ENCODE data around the gene GDF11. TPM values are rescaled to one million over a fixed set of nuclear protein-coding genes. Genes with fewer than 3 reads are reported as not detected.

Gene GDF11
- total RNA-seq, 1 donor from 2014 or later: 1.1 TPM

DNA sequence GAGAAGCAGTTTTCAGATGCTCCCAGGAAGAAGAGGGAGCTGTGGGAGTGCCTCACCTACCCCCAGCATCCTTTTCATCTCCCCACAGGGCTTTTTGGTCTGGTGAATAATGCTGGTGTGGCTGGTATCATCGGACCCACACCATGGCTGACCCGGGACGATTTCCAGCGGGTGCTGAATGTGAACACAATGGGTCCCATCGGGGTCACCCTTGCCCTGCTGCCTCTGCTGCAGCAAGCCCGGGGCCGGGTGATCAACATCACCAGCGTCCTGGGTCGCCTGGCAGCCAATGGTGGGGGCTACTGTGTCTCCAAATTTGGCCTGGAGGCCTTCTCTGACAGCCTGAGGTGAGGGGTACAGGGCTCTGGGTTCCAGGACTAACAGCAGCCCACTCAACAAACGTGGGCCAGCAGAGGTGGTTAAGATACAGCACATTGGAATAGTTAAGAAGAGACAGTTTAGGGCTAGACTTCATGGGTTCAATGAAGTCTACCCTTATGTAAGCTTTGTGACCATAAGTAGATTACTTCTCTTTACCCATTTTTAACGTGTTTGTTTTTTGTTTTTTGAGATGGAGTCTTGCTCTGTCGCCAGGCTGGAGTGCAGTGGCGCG is 21.2 kb upstream of the GDF11 start:
- ATAC-seq: no peak
- no peak for DNase-seq (ENCODE audit: low spot score)

DNA sequence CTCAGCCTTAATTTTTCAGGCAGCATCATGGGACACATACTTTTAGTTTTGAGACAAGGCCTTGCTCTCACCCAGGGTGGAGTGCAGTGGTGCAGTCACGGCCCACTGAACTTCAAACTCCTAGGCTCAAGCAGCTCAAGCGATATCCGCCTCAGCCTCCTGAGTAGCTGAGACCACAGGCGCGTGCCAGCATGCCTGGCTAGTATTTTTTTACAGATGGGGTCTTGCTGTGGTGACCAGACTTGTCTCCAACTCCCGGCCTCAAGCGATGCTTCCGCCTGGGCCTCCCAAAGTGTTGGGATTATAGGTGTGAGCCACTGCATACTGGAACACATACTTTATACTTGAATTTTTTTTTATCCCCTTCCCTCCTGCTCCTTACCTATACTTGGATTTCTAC is 20.0 kb upstream of the GDF11 start:
- no peak for ATAC-seq
- DNase-seq (ENCODE audit: low spot score): no peak

DNA sequence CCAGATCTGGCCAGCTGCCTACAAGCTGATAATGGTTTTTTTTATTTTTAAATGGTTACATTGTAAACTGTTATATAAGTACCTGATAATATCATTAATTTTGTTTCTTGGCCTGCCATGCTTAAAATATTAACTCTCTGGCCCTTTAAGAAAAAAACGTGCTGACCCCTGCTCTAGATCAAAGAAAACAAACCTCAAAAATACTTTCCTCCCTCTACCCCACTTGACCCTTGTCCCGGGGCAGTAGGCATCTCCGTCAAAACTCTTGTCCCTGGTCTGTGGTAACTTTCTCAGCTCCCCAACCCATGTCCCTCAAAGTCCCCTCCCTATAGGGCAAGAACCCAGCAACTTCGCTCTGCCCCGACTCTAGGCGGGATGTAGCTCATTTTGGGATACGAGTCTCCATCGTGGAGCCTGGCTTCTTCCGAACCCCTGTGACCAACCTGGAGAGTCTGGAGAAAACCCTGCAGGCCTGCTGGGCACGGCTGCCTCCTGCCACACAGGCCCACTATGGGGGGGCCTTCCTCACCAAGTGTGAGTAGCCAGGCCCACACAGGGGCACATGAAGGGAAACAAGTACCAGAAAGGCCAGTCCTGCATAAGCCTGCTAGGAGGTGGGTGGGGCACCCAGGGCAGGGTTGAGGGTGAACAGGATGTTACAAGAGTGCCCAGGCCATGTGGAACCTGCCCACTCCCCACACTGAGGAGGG is 19.3 kb upstream of the GDF11 start:
- no peak for DNase-seq (ENCODE audit: low spot score)
- no peak for ATAC-seq

DNA sequence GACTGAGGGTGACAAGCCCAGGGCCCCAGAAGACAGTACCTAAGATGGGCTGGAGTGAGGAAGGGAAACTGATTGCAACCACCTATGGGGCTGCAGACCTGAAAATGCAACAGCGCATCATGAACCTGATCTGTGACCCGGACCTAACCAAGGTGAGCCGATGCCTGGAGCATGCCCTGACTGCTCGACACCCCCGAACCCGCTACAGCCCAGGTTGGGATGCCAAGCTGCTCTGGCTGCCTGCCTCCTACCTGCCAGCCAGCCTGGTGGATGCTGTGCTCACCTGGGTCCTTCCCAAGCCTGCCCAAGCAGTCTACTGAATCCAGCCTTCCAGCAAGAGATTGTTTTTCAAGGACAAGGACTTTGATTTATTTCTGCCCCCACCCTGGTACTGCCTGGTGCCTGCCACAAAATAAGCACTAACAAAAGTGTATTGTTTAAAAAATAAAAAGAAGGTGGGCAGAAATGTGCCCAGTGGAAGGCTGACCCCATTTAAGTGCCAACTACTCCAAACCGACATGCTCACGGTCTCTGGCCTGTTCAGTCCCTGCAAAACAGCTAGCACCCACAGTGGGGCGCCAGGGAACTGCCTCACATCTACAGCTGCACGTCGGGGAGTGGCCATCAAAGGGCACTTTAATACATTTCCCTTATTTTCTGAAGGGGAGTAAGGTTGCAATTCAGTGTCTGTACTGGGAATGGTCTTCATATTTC is 18.5 kb upstream of the GDF11 start:
- DNase-seq (ENCODE audit: low spot score) (no peak), ATAC-seq (peak; percentile 10)

DNA sequence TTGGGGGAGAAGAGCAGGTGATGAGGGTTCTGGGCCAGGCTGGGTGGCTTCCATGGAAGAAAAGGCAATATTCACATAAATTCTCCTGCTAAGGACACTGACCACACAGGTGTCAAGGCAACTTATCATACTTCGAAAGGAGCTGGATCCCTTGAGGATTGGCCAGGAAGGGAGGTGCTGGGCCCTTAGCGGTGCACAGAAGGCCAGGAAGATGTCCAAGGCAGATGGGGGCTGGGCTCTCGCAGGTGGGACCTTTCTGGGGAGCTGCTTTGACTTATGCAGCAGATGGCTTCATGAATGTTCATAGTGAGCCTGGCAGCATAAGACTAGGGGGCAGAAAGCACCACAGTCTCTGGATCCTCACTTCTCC is 18.0 kb upstream of the GDF11 start:
- no peak for DNase-seq (ENCODE audit: low spot score)
- ATAC-seq: no peak

DNA sequence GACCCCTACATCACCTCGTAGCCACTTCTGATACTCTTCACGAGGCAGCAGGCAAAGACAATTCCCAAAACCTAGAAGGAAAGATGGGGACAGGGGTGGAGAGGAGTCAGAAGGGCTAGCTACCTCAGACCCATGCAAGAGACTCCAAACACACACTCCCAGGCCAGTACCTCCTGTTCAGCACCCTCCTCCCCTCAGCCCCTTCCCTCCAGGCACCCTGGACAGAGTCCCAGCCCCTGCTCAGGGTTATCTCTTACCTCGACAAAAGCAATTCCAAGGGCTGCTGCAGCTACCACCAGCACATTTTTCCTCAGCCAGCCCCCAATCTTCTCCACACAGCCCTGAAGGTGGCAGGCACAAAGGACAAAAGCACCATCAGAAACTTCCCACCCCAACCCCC is 17.4 kb upstream of the GDF11 start:
- DNase-seq (ENCODE audit: low spot score) (no peak), ATAC-seq (no peak)

DNA sequence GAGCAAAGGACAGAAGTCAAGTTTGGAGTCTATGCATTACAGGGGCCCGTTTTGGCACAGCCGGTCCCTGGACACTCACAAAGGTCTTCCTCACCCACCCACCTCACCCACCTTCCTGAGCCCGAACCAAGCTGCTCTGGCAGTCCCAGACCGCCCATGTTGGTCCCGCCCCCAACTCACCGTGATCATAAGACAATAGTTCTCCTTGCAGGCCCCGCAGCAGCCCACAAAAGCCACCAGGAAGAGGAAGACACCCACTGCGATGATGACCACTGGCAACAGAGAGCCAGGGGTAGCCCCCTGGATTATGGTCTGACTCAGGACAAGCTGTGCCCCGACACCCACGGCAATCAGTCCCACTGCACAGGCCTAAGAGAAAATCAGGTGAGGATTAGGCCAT is 16.0 kb upstream of the GDF11 start:
- DNase-seq (ENCODE audit: low spot score): no peak

DNA sequence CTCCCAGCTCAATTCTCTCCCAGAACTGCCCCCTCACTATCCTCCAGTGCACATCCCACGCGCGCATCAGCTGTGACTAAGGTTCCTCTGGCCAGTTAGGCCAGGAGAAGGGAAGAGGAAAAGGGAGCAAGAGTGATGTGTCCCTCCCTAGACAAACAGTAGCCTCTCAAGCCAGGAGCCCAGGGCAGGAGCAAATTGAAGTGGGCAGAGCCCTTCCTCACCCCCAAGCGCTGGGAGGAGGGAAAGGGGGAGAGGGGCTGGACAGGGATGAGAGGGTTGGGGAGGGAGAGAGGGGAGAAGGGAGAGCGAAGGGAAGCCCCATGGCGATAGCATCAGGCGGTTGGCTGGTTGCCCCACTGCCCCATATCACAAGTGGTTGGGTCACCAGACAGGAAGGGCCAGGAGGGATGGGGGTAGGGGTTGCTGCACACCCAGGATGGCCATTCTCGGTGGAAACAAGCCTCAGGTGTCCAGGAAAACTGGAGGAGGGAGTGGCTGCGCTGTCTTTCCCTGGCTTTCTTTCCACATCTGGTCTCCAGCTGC is 15.2 kb upstream of the GDF11 start:
- DNase-seq (ENCODE audit: low spot score) (peak; percentile 62), ATAC-seq (no peak)

More for the DNA sequence above, 16.0 kb upstream of the GDF11 start:
- ATAC-seq: no peak

DNA sequence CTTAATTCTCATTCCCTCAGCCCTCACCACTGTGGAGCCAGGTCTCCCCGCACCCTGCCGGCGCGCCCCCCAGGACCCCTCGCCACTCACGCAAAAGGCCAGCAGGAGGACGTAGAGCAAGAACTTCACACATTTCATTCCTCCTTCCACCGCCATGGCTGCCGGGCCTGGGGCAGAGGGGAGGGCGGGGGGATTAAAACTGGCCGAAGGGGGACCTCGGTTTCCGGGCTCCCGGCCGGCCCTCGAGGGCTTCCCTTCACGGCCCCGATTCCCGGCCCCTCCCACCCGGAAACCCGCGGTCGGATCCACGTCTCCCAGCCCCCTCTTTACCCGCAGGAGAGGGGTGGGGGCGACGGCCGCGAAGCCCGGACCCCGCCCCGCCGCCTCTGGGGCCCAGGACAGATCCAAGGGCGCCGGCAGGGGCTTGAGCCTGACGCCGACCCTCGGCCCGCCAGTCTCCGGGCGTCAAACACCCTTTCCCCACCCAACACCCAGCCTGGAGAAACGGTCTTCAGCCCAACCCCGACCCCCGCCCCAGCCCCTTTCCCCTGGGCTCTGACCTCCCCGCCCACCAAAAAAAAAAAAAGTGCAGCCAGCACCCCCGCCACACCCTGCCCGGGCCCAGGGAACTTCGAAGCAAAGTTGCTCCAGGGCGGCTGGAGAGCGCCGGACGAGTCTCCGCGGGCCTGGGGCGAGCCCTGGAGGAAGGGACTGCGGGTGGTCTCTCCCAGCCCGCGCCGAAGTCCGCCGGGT is 14.6 kb upstream of the GDF11 start:
- DNase-seq (ENCODE audit: low spot score) (peak; percentile 71), ATAC-seq (peak; percentile 41)

DNA sequence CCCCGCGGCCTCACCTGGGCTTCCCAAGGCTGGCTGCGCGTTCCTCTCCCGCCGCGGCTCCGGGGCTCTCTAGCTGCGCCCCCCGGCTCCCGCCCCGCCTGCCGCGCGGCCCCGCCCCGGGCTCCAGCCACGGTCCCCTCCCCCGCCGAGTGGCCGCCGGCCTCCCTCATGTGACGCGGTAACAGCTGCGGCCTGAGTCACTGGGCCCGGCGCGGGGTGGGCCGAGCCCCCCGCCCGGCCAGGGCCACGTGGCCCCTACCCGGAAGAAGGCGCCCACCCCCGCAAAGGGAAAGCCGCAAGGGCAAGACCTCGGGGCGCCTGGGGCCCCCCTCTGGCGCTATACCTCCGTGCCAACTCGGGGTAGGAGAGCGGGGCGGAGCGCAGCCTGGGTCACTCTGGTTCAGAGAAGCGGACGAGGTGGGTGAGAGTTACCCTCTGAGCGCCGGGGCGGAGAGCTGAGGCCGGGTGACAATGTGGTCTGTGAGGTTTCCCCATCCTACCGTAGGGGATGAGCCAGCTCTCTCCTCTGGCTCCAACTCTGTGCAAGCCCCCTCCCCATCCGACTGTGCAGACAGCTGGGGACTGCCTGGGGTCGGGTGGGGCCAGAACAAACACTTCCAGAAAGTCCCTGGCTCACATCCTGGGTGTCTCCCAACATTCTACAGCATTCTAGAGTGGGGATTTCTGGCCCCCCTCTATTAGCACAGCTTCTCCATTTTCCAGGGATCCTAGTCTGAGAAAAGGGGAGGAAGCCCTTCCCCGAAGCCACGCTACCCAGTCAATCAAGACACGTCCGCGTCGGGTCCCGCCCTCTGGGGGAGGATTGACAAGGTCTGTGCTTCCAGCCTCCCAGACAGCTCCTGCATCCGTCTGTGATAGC is 13.7 kb upstream of the GDF11 start, which contains the start of gene CD63:
TSS of gene CD63 (minus strand) at position 71 of the 880 bp plus-strand sequence. CDS start 668 bp downstream, outside the sequence.
- peak; percentile 87 for DNase-seq (ENCODE audit: low spot score)
- peak; percentile 86 for ATAC-seq

DNA sequence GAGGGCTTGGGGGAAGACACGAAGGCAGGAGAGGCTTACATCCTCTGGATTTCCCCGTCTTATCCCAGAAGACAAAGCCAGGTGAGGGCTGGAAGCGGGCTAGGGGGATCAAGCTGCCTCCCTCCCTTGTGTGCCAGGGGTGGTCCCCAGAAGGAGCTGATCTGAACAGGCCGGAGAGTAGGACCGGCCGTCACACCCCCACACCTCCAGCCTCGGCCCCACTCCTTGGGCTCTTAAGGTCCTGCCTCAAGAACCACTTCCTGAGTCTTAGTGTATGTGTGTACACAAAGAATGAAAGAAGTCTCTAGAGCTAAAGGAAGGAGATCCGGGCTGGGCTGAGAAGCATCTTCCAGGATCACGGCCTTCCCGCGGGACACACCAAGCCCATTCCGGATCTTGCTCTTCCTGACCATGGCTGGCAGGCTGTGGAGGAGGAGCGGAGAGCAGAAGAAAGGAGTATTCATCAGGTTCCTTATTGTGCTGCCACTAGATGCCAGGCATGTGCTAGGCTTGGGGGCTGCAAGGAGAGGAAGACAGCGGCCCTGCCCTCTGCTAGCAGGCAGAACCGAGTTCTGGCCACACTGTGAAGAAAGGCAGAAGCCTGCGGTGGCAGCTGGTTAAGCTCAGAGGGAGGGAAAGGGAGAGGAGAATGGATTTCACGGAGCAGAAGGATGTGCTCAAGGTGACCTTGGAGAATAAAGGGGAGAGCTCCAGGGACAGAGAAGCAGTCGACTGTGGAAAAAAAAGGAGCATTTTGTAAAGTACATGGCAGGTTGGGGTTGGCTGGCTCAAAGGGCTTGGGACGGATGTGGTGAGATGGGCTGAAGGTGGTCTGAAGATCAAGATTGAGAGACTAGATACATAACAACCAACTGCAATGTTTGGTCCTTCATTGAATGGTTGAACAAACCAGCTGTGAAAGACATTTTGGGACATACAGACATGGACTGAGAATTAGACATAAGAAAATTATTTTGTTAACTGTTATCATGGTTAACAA is 12.8 kb upstream of the GDF11 start:
- ATAC-seq (no peak), DNase-seq (ENCODE audit: low spot score) (no peak)

DNA sequence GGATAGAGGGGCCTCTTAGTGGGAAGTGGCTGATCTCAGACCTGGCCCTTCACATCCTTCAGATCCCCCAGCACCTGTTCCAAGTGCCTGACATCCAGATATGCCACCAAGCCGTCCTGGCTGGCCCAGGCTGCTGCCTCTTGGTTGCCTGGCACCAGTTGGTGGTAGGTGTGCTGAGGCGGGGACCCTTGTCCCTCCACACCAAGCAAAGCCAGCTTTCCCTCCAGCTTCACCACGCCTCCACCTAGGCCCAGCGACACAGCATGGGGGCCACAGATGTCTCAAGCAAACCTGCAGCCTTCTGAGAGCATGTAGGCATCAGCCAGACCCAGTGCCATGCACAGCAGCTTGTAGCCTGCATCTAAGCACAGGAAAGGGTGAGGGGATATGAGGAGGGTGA is 10.6 kb upstream of the GDF11 start:
- peak; percentile 39 for DNase-seq (ENCODE audit: low spot score)
- no peak for ATAC-seq

DNA sequence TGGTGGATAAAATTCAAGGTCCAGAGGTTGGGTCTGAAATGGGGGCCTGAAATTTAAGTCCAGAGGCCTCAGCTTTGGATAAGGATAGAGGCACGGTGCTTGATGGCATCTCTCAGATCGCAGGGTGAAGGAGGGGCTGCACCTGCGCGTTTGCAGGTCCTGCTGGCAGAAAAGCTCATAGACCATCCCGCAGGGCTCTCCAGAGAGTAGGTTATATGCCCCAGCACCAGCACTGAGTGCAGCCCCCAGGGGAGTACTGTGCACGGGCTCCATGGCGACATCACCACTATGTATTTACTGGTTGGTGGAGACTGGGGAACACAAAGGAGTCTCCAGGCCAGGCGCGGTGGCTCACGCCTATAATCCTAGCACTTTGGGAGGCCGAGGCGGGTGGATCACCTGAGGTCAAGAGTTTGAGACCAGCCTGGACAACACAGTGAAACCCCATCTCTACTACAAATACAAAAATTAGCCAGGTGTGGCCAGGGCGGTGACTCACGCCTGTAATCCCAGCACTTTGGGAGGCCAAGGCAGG is 9.8 kb upstream of the GDF11 start:
- no peak for ATAC-seq
- no peak for DNase-seq (ENCODE audit: low spot score)

DNA sequence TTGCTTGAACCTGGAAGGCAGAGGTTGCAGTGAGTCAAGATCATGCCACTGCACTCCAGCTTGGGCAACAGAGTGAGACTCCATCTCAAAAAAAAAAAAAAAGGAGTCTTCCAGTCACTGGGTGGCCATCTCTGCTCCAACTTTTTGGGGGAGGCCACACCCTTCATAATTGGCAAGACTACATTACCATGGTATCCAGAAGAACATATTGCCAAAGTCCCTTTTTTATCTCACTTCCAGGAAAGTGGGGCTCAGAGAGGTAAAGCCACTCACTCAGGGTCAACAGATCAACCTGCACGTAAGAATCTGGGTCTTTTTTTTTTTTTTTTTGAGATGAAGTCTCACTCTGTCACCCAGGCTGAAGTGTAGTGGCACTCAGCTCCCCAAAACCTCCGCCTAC is 9.1 kb upstream of the GDF11 start:
- ATAC-seq (no peak), DNase-seq (ENCODE audit: low spot score) (no peak)

DNA sequence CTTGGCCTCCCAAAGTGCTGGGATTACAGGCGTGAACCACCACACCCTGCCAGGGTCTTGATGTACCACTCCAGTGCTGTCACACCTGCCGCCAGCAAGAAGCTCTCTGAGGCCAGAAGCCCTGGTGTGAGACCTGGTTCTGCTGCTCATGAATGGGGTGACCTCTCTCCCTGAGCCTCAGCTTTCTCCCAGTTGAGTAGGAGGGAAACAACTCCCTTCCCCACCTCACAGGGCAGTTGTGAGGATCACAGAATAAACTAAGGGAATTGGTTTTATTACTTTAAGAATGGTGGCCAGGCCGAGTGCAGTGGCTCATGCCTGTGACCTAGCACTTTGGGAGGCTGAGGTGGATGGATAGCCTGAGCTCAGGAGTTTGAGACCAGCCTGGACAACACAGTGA is 8.3 kb upstream of the GDF11 start:
- ATAC-seq: no peak

DNA sequence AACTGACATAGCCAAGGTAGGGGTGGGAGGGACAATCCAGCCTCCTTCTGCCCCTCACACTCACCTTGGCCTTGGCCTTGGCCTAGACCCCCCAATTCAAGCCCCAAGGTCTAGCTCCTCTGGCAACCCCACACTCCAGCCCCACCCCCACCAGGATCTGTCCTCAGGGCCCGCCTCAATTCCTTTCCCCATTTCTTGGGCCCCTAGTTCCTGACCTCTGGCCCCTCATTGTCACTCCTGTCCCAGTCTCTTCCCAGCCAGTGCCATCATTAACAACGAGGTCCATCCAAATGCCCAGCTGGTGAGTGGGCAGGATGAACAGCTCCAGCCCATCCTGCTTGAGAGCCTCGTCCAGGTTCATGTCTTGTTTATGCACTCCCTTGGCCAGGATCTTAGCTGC is 6.8 kb upstream of the GDF11 start:
- ATAC-seq (no peak), DNase-seq (ENCODE audit: low spot score) (no peak)

More for the DNA sequence above, 8.3 kb upstream of the GDF11 start:
- no peak for DNase-seq (ENCODE audit: low spot score)

DNA sequence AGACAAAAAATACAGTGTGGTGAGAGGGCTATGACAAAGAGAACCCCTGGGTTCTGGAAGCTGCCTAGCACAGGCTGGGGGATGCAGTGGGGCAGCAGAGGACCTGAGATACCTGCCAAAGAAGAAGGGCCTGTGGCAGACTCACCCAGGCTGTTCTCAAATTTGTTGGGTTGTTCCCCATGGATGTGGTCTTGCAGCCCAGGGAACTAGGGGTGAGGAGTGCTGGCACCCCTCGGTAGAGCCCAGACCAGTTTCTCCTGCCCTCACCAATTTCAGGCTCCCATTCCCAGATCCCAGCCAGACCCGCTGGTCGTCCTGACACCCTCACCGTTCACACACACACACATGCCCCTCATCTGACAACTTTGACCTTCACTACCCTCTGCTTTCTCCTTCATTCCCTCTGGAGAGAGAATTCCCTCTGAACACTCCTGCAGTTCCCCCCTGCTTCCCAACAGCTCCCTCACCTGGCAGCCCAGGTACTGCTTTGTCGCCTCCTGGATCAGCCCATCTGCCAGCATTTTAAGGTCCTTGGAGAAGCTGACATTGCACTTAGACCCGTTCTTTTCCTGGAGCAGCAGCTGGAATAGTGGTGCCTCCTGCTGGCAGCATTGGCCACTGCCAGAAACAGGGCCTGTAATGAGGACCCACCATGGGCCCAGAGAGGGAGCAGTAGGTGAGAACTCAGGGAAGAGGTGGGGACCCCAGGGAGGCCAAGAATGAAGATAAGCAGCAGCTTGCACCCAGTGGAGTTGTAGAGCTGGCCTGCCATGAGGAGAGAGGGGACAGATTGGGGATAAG is 5.9 kb upstream of the GDF11 start:
- ATAC-seq (peak; percentile 86), DNase-seq (ENCODE audit: low spot score) (peak; percentile 77)

Data from left lobe of liver (tissue), 2 donors.